ENCODE measurements around the gene ADORA2B. TPM values are rescaled to one million over a fixed set of nuclear protein-coding genes. Genes with fewer than 3 reads are reported as not detected.

The ADORA2B gene
- total and polyA plus RNA-seq, 2 of the 8 experiments (the other 6 are each of a cell fraction or from before 2014, with no cell fraction given): 2.6 to 8.2 TPM

DNA sequence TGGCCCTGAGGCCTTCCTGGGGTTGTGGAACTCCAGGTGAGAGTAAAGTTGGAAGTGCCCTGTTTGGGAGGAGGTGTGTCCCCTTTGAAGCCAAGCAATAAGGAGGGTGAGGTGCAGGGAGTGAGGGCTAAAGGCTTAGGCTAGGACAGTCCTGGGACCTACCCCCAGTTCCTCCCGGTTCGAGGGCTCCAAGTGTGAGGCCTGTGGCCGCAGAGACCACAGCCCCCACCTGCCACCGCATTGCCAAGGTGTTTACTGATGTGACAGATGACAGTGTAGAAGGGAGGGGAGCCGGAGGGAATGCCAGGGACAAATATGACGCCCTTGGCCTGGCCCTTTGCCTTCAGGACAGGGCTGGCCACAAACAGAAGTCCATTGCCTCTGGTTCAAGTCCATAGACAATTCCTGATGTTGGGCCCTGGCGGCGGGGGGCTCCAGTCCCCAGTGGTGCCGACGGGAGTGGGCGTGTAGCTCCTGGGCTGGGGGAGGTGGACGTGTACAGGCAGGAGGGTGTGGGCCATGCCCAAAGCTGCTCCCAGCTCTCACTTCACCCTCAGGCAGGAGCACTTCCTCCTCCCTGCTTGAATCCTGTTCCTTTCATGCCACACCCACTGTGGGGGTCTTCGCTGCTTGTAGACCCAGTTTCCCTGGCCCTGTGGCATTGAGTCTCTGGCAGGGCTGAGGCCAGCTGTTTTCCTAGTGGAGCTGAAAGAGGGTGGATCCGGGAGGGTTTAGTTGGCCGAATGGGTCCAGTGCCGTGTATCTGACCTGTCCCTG lies 3.2 kb downstream of the ADORA2B start (continued):
- TF ChIP-seq KDM4A (IDR thresholded peaks at IDR 0.05; ENCODE audit: low read depth, low read length, severe bottlenecking): no peak
- no peak for TF ChIP-seq CBX5 (IDR thresholded peaks at IDR 0.05; ENCODE audit: low read depth, low read length)
- TF ChIP-seq, protein P1, sequence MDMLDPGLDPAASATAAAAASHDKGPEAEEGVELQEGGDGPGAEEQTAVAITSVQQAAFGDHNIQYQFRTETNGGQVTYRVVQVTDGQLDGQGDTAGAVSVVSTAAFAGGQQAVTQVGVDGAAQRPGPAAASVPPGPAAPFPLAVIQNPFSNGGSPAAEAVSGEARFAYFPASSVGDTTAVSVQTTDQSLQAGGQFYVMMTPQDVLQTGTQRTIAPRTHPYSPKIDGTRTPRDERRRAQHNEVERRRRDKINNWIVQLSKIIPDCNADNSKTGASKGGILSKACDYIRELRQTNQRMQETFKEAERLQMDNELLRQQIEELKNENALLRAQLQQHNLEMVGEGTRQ (IDR thresholded peaks at IDR 0.05; ENCODE audit: low read length): no peak
